Measurements from ENCODE around the gene GLI3.

- TF ChIP-seq POLR2A (IDR thresholded peaks at IDR 0.05; ENCODE audit: low read depth, low read length) (no peak), TAF1 (IDR thresholded peaks at IDR 0.05; ENCODE audit: low read depth, low read length) (no peak), POLR2AphosphoS5 (IDR thresholded peaks at IDR 0.05; ENCODE audit: low read depth, low read length) (no peak)
Observed at GRCh38 chr7:42025635-42026375, 211.2 kb downstream of the GLI3 start.
